OCI-LY7 (cell line): Measurements from ENCODE around the gene ADAM33. TPM values are rescaled to one million over a fixed set of nuclear protein-coding genes. Genes with fewer than 3 reads are reported as not detected.

Source experiments
- BruUV-seq: library from RNA; stranded (reverse); fragments of 400-500 nt; replicated peaks from 2 replicates; lab custom pipeline; 2021; lab: Mats Ljungman, UMichigan
- CTCF ChIA-PET: fragments of 300-600 bp; sonication (Branson Sonifier 250); formaldehyde crosslinking; loops from one replicate; lab custom pipeline; 2022; ENCODE audit warnings: antibody characterized with exemption; ENCODE audit not compliant: unreplicated experiment; lab: Charles Lee
- POLR2A ChIA-PET: fragments of 300-600 bp; sonication (Branson Sonifier 250); formaldehyde crosslinking; loops from one replicate; lab custom pipeline; 2022; ENCODE audit warnings: antibody characterized with exemption; lab: Charles Lee
- DNase-seq: peaks from one replicate; pipeline ENCODE4 v3.0.0-alpha.2; 2015; ENCODE audit warnings: low spot score
- H2AFZ ChIP-seq: fragments of 200-600 bp; sonication (generic), shearing (Covaris generic); 2 replicates; pipeline ENCODE4 v1.6.1; 2014; ENCODE audit warnings: mild to moderate bottlenecking, antibody characterized with exemption, low read length, moderate library complexity
- H3K27ac ChIP-seq: fragments of 200-600 bp; sonication (generic); 2 replicates; pipeline ENCODE4 v1.5.1; 2014; ENCODE audit warnings: mixed run types, low read depth, mild to moderate bottlenecking, moderate library complexity, low read length, inconsistent platforms; ENCODE audit not compliant: poor library complexity, severe bottlenecking
- H3K36me3 ChIP-seq: fragments of 200-600 bp; sonication (generic); 2 replicates; pipeline ENCODE4 v1.6.1; 2014; ENCODE audit warnings: mild to moderate bottlenecking, antibody characterized with exemption, low read length, moderate library complexity, mixed read lengths; ENCODE audit not compliant: insufficient read depth
- H3K4me1 ChIP-seq: fragments of 200-600 bp; sonication (generic); 2 replicates; pipeline ENCODE4 v1.5.1; 2014; ENCODE audit warnings: mild to moderate bottlenecking, low read length; ENCODE audit not compliant: insufficient read depth, poor library complexity, severe bottlenecking
- H3K4me2 ChIP-seq: fragments of 200-600 bp; sonication (generic); 2 replicates; pipeline ENCODE4 v1.6.1; 2014; ENCODE audit warnings: mild to moderate bottlenecking, low read length
- H3K4me3 ChIP-seq: fragments of 200-600 bp; sonication (generic); 2 replicates; pipeline ENCODE4 v1.5.1; 2014; ENCODE audit warnings: mild to moderate bottlenecking, low read depth, low read length; ENCODE audit not compliant: poor library complexity, severe bottlenecking
- H3K79me2 ChIP-seq: fragments of 200-600 bp; sonication (generic); 2 replicates; pipeline ENCODE4 v1.6.1; 2016; ENCODE audit warnings: low read depth, mild to moderate bottlenecking, low read length, moderate library complexity, mixed read lengths; ENCODE audit not compliant: insufficient read depth
- H3K9me2 ChIP-seq: fragments of 200-600 bp; sonication (generic); 2 replicates; pipeline ENCODE4 v1.6.1; 2016; ENCODE audit warnings: mild to moderate bottlenecking, low read length, mixed read lengths; ENCODE audit not compliant: insufficient read depth
- H3K9me3 ChIP-seq: fragments of 200-600 bp; sonication (generic); 2 replicates; pipeline ENCODE4 v1.6.1; 2014; ENCODE audit warnings: mild to moderate bottlenecking, mixed run types, low read length, mixed read lengths
- H4K20me1 ChIP-seq: fragments of 200-600 bp; sonication (generic); 2 replicates; pipeline ENCODE4 v1.6.1; 2014; ENCODE audit warnings: mild to moderate bottlenecking, antibody characterized with exemption, low read length, moderate library complexity, mixed read lengths; ENCODE audit not compliant: insufficient read depth
- EZH2phosphoT487 ChIP-seq: fragments of 200-600 bp; sonication (generic); IDR thresholded peaks from 2 replicates; pipeline ENCODE4 v1.6.1; 2018; ENCODE audit warnings: low read depth, borderline replicate concordance, mild to moderate bottlenecking, mixed run types, antibody characterized with exemption, low read length, moderate library complexity, mixed read lengths
- intact Hi-C: fragments of 100-400 bp; cut with micrococcal nuclease; formaldehyde crosslinking; loops from one replicate; pipeline ENCODE4 v1.10.0; 2022; ENCODE audit not compliant: unreplicated experiment
- total RNA-seq, 2 experiments: library from RNA; depleted of rRNA in 1 of 2; stranded (reverse); fragments of >200 nt in 1 of 2; shearing (Covaris generic) in 1 of 2; gene quantifications; 2 replicates each; pipeline ENCODE4 v1.2.3, GENCODE V29; 2014 to 2022
- TF ChIP-seq, protein P1 (sequence below): fragments of 200-600 bp; sonication (generic); conservative IDR thresholded peaks from 2 replicates; pipeline ENCODE4 v1.5.1; 2014; ENCODE audit warnings: mild to moderate bottlenecking, antibody characterized with exemption, low read length, moderate library complexity, mixed read lengths

ADAM33 gene
- total RNA-seq, 2 experiments from 2014 or later, result not detected

DNA sequence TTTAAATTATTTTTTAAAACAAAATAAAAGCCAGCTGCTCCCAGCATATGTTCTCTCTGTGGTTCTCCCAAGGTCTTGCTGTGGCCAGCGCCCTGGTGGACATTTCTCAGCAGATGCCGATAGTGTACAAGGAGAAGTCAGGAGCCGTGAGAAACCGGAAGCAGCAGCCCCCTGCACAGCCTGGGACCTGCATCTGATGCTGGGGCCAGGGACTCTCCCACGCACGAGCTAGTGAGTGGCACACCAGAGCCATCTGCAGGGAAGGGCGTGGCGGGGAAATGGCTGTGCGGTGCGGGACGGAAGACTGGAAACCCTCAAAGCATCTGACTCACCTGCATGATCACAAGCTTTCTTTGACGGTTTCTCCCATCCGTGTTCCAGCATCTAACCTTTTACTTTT, 35.2 kb downstream of the ADAM33 start:
- no peak overlapping the region for H3K27ac ChIP-seq
- H3K79me2 ChIP-seq, result no peaks in the 10 kb centered on the region
- H3K4me3 ChIP-seq, result no peak overlapping the region
- H3K36me3 ChIP-seq, result no peaks in the 10 kb centered on the region
- no peak for TF ChIP-seq EZH2phosphoT487
- TF ChIP-seq, protein P1, sequence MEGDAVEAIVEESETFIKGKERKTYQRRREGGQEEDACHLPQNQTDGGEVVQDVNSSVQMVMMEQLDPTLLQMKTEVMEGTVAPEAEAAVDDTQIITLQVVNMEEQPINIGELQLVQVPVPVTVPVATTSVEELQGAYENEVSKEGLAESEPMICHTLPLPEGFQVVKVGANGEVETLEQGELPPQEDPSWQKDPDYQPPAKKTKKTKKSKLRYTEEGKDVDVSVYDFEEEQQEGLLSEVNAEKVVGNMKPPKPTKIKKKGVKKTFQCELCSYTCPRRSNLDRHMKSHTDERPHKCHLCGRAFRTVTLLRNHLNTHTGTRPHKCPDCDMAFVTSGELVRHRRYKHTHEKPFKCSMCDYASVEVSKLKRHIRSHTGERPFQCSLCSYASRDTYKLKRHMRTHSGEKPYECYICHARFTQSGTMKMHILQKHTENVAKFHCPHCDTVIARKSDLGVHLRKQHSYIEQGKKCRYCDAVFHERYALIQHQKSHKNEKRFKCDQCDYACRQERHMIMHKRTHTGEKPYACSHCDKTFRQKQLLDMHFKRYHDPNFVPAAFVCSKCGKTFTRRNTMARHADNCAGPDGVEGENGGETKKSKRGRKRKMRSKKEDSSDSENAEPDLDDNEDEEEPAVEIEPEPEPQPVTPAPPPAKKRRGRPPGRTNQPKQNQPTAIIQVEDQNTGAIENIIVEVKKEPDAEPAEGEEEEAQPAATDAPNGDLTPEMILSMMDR, result no peak
- H3K4me2 ChIP-seq, result no peak overlapping the region
- no TSS peak for BruUV-seq
- H3K9me2 ChIP-seq, result no peaks in the 10 kb centered on the region
- H4K20me1 ChIP-seq, result no peaks in the 10 kb centered on the region
- no peaks in the 10 kb centered on the region for H3K9me3 ChIP-seq
- no peak for DNase-seq
- ChIA-PET POLR2A (interaction anchor here (1.1 kb wide), 1 partner anchor 10 kb away, joined by 3 read pairs; no protein-coding TSS in a partner anchor), CTCF (no interaction called here)
- H3K4me1 ChIP-seq, result no peaks in the 10 kb centered on the region
- H2AFZ ChIP-seq, result no peak overlapping the region
- intact Hi-C loops, result no loop called here

DNA sequence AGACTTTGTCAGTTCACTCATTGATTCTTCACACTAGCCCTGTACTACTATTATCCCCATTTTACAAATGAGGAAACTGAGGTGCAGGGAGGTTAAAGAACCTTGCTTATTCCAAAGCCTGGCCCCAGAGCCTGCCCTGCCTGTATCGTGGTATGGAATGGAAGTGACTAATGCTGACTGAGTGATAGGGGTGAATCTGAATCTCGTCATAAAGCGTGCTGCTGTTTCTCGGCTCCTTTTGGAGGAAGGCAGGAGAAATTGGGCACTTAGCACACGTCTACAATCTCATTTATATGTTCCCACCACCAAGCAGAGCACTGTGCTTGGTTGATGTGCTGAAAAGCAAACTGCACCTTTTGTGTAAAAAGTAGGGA, 35.8 kb downstream of the ADAM33 start:
- POLR2A ChIA-PET, result no interaction called here

GRCh38 chr20:3645309-3646066, 36.3 kb downstream of the ADAM33 start:
- Histone ChIP-seq H3K4me2 (no peak overlapping the region), H3K4me3 (no peak overlapping the region), H3K9me3 (no peaks in the 10 kb centered on the region), H3K4me1 (no peaks in the 10 kb centered on the region), H4K20me1 (no peaks in the 10 kb centered on the region), H3K9me2 (no peaks in the 10 kb centered on the region), H2AFZ (no peak overlapping the region), H3K27ac (no peak overlapping the region), H3K36me3 (no peaks in the 10 kb centered on the region), H3K79me2 (no peaks in the 10 kb centered on the region)
- CTCF ChIA-PET, result no interaction called here
- no peak for TF ChIP-seq EZH2phosphoT487
- TF ChIP-seq, protein P1, result no peak
- intact Hi-C loops, result no loop called here
- BruUV-seq, result no TSS peak
- POLR2A ChIA-PET, result no interaction called here
- DNase-seq, result no peak

More for the DNA sequence above, 35.8 kb downstream of the ADAM33 start:
- no peak overlapping the region for H3K27ac ChIP-seq
- no peak overlapping the region for H3K4me3 ChIP-seq
- TF ChIP-seq, protein P1, result no peak
- H4K20me1 ChIP-seq, result no peaks in the 10 kb centered on the region
- no peaks in the 10 kb centered on the region for H3K36me3 ChIP-seq
- intact Hi-C loops, result no loop called here
- CTCF ChIA-PET, result no interaction called here
- no peaks in the 10 kb centered on the region for H3K79me2 ChIP-seq
- H3K9me3 ChIP-seq, result no peaks in the 10 kb centered on the region
- H2AFZ ChIP-seq, result no peak overlapping the region
- no peak for DNase-seq
- H3K9me2 ChIP-seq, result no peaks in the 10 kb centered on the region
- no TSS peak for BruUV-seq
- H3K4me1 ChIP-seq, result no peaks in the 10 kb centered on the region
- H3K4me2 ChIP-seq, result no peak overlapping the region
